IPS-15b (cell line): ENCODE measurements around the gene ITGB4.
"Not testable (repeated sequence)": the region's sequence is repeated elsewhere in the genome, so short reads cannot be mapped to it uniquely, and the experiment has no call there.

Experiments used
- H3K27me3 ChIP-seq: one replicate; pipeline ENCODE4 v1.6.1; 2013; ENCODE audit warnings: low read length; ENCODE audit not compliant: control insufficient read depth, insufficient read depth
- H3K36me3 ChIP-seq: one replicate; pipeline ENCODE4 v1.6.1; 2013; ENCODE audit warnings: low read length; ENCODE audit not compliant: control insufficient read depth, insufficient read depth
- H3K4me1 ChIP-seq: one replicate; pipeline ENCODE4 v1.6.1; 2013; ENCODE audit warnings: mild to moderate bottlenecking, low read length; ENCODE audit not compliant: control insufficient read depth, insufficient read depth
- H3K4me3 ChIP-seq: one replicate; pipeline ENCODE4 v1.5.1; 2013; ENCODE audit warnings: low read depth, low read length
- H3K9ac ChIP-seq: one replicate; pipeline ENCODE4 v1.6.1; 2013; ENCODE audit warnings: low read depth, mild to moderate bottlenecking, low read length
- H3K9me3 ChIP-seq: one replicate; pipeline ENCODE4 v1.6.1; 2013; ENCODE audit warnings: mild to moderate bottlenecking, low read length; ENCODE audit not compliant: control insufficient read depth, insufficient read depth

Gene ITGB4

DNA sequence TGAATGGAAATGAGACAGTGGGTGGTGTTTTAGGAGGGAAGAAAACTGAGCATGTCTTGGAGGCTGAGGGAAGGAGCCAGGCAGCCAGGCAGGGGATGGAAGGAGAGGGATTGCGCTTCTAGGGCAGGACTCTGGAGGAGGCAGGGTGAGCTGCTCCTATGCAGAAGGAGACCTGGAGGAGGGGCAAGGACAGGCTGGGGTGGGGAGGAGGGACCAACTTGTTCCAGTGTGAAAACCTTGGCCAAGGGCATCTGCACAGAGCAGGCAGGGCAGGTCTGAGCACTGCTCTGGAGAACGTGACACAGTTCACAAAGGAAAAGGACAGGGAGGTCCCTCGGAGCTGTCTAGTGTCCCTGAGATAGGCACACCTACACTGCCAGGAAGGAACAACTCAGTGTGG lies 38.2 kb downstream of the ITGB4 start:
- Histone ChIP-seq H3K36me3 (peaks cover 4% of the 10 kb centered on the region), H3K27me3 (no peaks in the 10 kb centered on the region), H3K9me3 (no peaks in the 10 kb centered on the region), H3K4me1 (no peaks in the 10 kb centered on the region), H3K9ac (no peak overlapping the region), H3K4me3 (no peak overlapping the region)

DNA sequence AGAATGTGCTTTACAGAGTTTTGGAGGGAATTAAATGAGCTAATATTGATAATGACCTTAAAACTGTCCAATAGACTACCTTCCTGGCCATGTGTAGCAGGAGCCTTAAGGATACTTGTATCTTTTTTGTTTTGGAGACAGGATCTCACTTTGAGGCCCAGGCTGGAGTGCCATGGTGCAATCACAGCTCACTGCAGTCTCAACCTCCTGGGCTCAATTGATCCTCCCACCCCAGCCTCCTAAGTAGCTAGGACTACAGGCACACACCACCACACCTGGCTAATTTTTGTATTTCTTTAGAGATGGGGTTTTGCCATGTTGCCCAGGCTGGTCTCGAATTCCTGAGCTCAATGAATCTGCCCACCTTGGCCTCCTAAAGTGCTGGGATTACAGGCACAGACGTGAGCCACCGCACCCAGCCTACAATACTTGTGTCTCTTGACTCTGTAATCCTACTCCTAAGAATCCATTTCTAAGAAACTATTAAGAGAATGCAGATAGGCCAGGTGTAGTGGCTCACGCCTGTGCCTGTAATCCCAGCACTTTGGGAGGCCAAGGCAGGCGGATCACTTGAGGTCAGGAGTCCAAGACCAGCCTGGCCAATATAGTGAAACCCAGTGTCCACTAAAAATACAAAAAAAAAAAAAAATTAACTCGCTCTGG lies 38.9 kb downstream of the ITGB4 start:
- H3K27me3 ChIP-seq, H3K9ac ChIP-seq, H3K4me3 ChIP-seq, H3K9me3 ChIP-seq, H3K36me3 ChIP-seq, H3K4me1 ChIP-seq: not testable (repeated sequence)

- Histone ChIP-seq H3K36me3 (peaks cover 4% of the 10 kb centered on the region), H3K4me3 (no peak overlapping the region), H3K27me3 (no peaks in the 10 kb centered on the region), H3K9me3 (no peaks in the 10 kb centered on the region), H3K4me1 (no peaks in the 10 kb centered on the region), H3K9ac (no peak overlapping the region)
Observed at GRCh38 chr17:75762513-75763268, 41.4 kb downstream of the ITGB4 start.

DNA sequence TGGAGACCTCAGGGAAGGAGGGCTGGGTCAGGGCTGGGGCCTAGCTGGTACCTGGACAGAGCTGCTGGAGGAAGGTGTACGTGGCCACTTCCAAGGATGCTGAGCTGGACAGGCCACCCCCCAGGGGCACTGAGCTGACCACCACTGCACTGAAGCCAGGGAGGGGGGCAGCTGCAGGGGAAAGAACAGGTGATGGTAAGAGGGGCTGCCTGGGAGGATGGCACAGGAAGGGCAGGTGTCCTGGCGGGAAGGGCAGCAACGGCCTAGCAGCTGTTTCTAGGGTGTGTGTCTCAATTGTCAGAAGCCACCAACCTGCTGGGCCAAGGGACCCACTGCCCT lies 42.0 kb downstream of the ITGB4 start:
- no peaks in the 10 kb centered on the region for H3K4me1 ChIP-seq
- H3K4me3 ChIP-seq: no peak overlapping the region
- no peak overlapping the region for H3K9ac ChIP-seq
- no peaks in the 10 kb centered on the region for H3K27me3 ChIP-seq
- no peaks in the 10 kb centered on the region for H3K9me3 ChIP-seq
- H3K36me3 ChIP-seq: peaks cover 1% of the 10 kb centered on the region

DNA sequence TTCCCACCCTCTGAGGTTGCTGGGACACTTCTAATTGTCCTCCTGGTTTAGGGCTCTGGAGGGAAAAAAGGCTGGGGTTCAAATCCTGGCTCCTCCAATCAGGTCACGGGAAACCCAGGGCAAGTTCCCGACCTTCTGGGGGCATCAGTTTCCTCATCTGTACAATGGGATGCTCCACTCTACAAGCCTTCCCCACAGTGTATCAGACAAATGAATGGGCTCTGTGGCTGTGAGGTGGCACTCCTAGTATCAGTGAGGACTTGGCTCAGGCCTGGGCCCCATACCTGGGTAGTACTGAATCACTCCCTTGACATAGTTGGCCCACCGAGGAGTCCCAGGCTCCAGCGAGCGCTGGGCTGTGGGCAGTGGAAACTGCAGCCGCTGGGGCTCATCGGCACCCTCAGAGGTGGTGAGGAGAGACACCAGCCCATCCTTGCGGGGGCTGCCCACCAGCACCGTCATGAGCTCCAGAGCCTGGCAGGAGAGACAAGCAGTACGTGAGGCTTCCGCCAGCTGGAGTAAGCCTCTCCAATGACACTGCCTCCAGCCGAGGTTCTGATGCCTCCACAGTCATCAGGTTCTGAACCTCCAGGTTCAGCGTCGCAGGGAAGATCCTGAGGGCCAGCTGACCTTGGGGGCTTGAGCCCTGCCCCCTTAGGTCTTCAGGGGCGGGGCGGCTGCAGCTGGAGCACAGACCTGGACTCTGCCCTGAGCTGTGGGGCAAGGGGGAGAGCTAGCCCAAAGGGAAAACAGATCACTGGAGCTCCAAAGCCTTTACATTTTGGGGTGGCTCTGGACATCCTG lies 42.6 kb downstream of the ITGB4 start:
- H3K27me3 ChIP-seq: no peaks in the 10 kb centered on the region
- H3K9me3 ChIP-seq: no peaks in the 10 kb centered on the region
- no peaks in the 10 kb centered on the region for H3K4me1 ChIP-seq
- peak overlapping the region; percentile 65 for H3K4me3 ChIP-seq
- no peaks in the 10 kb centered on the region for H3K36me3 ChIP-seq
- peak overlapping the region; percentile 79 for H3K9ac ChIP-seq

DNA sequence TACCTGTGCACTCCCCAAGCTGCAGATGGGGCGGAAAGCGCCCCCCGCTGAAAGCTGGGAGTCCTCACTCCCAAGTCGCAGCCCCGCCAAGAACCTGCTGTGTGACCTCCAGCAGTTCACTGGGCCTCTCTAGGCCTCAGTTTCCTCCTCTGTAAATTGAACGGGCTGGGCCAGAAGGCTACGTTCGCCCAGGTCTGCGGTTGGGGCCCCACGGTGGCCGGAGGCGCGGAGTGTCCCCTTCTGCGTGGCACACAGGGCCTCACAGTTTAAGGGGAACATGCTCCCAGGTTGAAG lies 43.1 kb downstream of the ITGB4 start:
- H3K9me3 ChIP-seq: no peaks in the 10 kb centered on the region
- H3K36me3 ChIP-seq: no peaks in the 10 kb centered on the region
- H3K4me1 ChIP-seq: no peaks in the 10 kb centered on the region
- peak overlapping the region; percentile 79 for H3K9ac ChIP-seq
- no peaks in the 10 kb centered on the region for H3K27me3 ChIP-seq
- peak overlapping the region; percentile 65 for H3K4me3 ChIP-seq

DNA sequence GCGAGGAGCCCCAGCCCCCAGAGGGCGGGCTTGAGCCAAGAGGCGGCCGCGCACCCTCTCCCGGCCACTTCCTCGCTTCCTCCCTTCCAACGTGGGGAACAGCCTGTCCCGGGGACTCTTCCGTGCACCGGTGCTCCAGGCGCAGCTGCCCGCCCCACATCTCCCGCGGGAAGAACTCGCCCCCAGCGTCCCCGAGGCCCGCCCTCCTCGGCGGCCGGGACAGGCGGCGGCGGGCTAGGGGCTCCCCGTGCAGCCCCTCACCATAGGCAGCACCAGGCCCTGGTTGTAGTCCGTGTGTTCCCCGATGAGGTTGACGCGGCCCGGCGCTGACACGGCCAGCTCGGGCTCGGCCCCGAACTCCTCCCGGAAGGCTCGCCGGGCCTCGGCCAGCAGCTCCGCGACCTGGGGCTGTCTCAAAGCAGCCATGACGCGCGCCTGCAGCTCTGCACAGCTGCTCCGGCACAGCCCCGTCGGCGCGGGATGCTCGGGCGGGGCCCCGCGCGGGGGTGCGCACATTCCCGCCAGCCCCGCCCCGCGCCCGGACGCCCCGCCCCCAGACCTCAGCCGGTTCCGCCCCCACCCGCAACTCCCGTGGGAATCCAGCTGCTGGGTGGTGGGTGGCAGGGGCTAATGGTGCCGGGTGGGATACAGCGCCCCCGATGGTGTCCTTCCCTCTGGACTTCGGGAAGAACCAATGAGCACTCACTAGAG lies 43.6 kb downstream of the ITGB4 start, which contains the start of gene GALK1:
Gene GALK1 (minus strand): TSS at position 482 of the 711 bp plus-strand sequence. CDS start 56 bp downstream, at position 426.
- Histone ChIP-seq H3K9me3 (no peaks in the 10 kb centered on the region), H3K9ac (peak within 1 kb of the TSS; percentile 79), H3K4me1 (no peaks in the 10 kb centered on the region), H3K27me3 (no peaks in the 10 kb centered on the region), H3K4me3 (peak within 1 kb of the TSS; percentile 65), H3K36me3 (no peaks in the 10 kb centered on the region)

DNA sequence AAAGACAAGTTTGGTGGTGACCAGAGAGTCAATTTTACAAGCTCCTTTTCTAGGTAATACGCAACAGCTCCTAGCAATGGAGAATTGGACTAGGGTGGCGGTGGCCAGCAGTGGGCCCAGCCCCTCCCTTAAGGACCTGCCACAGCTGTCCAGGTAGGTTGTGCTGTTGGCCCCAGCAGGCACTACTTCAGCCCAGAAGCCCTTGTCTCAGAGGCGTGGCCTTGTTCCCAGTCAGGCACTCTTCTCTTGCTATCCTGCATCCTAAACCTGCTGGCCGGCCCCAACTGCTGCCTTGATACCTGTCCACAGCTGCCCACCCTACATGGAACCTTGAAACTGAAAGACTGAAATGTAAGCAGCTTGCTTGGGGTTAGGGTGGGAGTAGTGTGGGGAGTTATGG lies 44.7 kb downstream of the ITGB4 start:
- Histone ChIP-seq H3K4me1 (no peaks in the 10 kb centered on the region), H3K4me3 (no peak overlapping the region), H3K36me3 (no peaks in the 10 kb centered on the region), H3K9me3 (no peaks in the 10 kb centered on the region), H3K9ac (no peak overlapping the region), H3K27me3 (no peaks in the 10 kb centered on the region)

DNA sequence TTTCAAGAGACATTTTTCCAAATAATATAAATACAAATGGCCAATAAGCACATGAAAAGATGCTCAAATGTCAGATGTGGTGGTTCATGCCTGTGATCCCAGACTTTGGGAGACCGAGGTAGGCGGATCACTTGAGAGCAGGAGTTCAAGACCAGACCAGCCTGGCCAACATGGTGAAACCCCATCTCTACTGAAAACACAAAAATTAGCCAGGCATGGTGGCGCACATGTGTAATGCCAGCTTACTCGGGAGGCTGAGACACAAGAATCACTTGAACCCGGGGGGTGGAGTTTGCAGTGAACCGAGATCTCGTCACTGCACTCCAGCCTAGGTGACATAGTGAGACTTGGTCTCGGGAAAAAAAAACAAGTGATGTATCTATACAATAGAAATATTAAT lies 46.6 kb downstream of the ITGB4 start:
- H3K36me3 ChIP-seq: no peaks in the 10 kb centered on the region
- H3K9ac ChIP-seq: no peak overlapping the region
- H3K27me3 ChIP-seq: no peaks in the 10 kb centered on the region
- no peaks in the 10 kb centered on the region for H3K4me1 ChIP-seq
- no peaks in the 10 kb centered on the region for H3K9me3 ChIP-seq
- no peak overlapping the region for H3K4me3 ChIP-seq

DNA sequence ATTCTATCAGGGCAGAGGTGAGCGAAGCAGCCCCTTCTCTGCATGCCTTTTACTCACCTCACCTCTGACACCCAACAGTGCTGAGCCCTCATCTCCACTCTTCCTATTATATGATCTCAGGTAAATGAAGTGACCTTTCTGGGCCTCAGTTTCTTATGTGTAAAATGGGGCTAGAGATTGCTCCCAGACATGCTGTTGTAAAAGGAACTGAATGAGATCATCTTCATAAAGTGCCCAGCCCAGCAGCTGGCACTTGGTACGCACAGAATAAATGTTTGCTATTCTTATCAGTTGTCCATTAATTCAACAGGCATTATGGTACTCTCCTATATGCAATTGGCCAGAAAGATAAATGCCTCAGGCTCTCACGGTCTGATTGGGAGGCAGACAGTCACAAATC lies 48.3 kb downstream of the ITGB4 start:
- H3K4me1 ChIP-seq: no peaks in the 10 kb centered on the region
- H3K9ac ChIP-seq: no peak overlapping the region
- no peaks in the 10 kb centered on the region for H3K36me3 ChIP-seq
- H3K4me3 ChIP-seq: no peak overlapping the region
- no peaks in the 10 kb centered on the region for H3K27me3 ChIP-seq
- H3K9me3 ChIP-seq: no peaks in the 10 kb centered on the region

GRCh38 chr17:75771334-75772281 lies 50.3 kb downstream of the ITGB4 start:
- no peaks in the 10 kb centered on the region for H3K27me3 ChIP-seq
- no peak overlapping the region for H3K9ac ChIP-seq
- no peak overlapping the region for H3K4me3 ChIP-seq
- peaks cover 4% of the 10 kb centered on the region for H3K4me1 ChIP-seq
- no peaks in the 10 kb centered on the region for H3K9me3 ChIP-seq
- H3K36me3 ChIP-seq: peaks cover 5% of the 10 kb centered on the region
